HG03575 (cell line): ENCODE data around the gene SUGCT.

Source experiments
- ATAC-seq: cut with Tn5 transposase; IDR thresholded peaks from one replicate; pipeline ENCODE4 v1.9.1; 2021; ENCODE audit not compliant: unreplicated experiment, insufficient number of reproducible peaks, low FRiP score; ENCODE audit errors: extremely low read depth

The SUGCT gene

DNA sequence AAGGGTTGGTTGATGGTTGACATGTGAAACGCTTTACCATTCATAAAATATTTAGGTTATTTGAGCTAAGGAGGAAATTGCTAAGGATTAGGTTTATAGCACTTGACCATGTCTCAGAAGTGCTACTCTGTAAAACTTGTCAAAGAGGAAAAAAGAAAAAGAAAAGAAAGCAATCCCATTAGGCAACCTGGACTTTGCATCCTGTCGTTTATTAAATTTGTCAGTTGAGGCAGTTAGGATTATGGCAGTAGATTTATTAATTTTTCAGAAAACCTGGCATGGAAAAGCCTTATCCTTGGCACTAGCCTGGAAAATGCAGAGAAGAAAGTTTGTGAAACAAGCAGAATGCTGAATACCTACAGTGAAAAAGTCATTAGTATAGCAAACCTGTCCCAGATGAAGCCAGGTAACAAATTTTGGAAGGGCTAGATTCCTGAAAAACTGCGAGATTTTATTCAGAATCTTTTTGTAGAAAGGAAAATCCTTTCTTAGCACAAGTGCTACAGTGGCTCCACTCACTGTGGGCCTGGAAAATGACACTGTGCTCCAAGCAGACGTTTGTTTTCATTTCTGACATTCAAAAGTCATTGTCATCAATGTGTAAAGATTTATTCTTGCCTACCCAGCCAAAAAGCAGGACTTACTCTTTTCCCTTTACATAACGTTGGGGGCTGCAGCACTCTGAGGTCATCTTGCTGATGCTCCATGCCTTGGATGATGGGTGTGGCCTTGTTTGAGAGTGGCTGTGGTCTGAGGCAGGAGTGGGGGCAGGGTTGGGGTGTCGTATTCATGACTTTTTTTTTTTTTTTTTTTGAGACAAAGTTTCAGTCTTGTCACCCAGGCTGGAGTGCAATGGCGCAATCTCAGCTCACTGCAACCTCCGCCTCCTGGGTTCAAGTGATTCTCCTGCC is 664.9 kb downstream of the SUGCT start:
- ATAC-seq, result no peak

DNA sequence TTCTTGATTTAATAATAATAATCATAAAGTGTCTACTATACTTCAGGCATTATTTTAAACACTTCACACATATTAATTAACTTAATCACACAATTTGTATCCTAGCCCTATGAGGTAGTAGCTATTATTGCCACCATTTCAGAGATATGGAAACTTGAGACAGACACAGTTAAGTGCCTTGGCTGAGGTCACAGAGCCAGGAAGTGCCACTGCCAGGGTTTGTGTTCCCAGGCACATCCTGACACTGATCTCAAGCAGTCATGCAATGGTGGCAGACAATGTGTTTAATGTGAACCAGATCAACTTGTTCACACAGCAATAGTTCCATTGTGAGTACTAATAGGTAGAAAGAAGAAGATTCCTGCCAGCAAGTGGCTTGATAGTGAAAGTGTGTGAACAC is 666.0 kb downstream of the SUGCT start:
- no peak for ATAC-seq

DNA sequence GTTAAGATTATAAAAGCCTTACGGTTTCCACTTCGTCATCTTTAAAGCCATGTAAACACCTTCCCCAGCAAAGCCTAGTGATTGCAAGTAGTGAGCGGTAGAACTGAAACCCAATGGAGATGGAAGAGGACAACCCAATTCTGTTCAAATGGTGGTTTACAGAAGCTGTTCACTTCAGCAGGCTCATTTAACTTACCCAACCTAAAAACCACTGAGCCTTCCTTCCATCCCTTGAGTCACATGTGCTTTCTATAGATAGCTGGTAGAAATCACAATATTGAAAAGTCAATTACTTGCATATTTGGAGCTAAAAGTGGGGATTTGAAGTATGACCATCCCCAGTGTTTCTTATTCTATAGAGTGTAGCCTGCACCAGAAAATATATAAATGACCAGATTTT is 667.7 kb downstream of the SUGCT start:
- no peak for ATAC-seq

DNA sequence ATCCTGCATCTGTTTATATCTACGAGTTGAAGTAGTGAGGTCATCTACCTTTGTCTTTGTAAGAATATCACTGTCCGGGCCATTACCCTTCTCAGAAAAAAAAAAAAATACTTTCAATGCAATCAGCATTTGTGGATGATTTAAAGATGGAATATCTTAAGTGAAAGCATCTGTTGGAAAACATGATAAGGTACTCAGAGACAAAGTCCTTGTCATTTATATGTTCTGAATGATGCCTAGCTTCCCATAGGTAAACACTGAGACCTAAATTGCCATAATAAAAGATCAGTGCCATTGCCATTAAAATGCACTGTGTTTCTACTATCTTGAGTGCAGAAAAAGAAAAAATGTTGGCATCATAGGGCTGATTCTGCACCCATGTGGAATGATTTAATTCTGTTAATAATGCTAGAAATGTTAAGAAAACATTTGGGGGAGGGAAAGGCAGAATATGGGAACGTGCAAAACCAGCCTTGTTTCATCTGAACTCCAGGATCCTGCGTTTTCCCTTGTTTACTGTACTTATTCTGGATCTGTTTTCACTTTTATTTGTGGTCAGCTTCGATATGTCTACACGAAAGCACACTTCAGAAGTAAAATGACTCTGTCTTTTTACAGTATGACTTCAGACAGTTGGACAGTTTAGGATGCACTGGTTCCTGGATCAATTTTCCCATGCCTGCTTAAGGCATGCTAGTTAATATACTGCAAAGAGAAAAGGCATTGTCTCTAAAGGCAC is 669.8 kb downstream of the SUGCT start:
- ATAC-seq, result no peak

DNA sequence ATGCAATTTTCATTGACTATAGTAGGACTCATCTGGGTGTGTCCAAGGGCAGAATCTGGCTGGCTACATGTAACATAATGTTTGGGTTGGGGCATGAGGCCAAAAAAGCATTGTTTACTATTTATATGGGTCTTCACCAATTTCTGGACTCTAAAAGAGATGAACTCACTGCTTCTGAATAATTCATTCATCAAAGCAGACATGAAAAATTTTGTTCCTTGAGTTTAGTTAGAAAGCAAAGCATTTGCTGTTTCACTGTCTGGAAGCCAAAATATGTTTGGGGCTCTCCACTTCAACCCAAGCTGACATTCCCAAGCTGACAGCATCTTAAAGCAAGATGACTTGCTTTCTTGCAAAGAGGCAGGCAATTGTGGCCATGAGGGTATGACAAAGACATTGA is 670.6 kb downstream of the SUGCT start:
- no peak for ATAC-seq

DNA sequence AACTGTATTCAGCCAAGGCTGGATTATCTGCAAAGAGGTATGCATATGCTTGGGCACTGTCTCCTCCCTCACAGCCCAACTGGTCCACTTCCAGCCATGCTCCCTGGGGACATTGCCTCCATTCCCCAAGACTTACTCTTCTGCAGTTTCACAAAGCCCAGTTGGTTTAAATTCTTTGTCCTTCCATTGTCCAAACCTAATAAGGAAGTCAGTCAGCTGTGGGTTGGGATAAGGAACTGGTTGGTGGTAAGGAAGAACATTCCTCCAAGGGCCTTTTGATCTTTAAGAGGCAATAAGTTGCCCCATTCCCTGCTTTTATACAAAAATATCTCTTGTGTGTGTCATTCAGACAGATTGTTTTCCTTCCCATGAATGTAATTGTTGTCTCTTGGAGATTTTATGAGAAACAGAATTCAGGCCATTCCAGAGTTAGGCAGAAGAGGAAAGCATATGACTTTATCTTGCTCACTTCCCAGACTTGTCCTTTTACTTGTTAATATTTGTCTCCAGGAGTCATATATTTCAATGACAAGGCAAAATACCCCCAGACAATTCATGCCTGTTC is 673.7 kb downstream of the SUGCT start:
- no peak for ATAC-seq

DNA sequence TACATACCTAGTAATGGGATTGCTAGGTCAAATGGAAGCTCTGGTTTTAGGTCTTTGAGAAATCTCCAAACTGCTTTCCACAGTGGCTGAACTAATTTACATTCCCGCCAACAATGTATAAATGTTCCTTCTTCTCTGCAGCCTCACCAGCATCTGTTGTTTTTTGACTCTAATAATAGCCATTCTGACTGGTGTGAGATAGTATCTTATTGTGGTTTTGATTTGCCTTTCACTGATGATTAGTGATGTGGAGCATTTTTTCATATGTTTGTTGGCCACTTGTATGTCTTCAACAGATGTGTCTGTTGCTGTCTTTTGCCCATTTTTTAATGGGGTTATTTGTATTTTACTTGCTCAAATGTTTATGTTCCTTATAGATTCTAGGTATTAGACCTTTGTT is 675.5 kb downstream of the SUGCT start:
- no peak for ATAC-seq

DNA sequence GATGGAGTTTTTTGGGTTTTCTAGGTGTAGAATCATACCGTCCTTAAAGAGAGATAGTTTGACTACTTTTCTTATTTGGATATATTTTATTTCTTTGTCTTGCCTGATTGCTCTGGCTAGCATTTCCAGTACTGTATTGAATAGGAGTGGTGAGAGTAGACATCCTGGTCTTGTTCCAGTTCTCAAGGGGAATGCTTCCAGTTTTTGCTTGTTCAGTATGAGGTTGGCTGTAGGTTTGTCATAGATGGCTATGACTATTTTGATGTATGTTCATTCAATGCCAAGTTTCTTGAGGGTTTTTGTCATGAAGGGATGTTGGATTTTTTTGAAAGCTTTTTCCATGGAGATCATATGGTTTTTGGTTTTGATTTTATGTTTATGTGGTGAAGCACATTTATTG is 676.9 kb downstream of the SUGCT start:
- no peak for ATAC-seq

DNA sequence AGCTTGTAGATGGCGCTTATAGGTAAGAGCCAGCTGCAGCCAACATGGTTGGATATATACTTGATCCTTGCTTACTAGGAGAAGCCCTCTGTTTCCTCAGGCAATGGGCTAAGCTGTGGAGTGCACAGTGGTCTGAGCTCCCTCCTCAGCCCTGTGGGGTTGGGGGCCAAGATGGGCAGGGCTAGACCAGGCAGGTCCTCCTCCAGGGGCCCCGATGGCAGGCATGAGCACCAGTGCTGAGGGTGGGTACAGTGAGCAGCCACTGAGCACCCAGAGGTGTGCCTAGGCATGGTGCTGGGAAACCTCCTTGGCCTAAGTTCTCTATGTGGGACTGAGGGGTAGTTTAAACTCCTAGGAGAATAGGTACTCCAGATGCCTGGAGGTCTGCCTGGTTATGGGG is 680.2 kb downstream of the SUGCT start:
- ATAC-seq, result no peak

DNA sequence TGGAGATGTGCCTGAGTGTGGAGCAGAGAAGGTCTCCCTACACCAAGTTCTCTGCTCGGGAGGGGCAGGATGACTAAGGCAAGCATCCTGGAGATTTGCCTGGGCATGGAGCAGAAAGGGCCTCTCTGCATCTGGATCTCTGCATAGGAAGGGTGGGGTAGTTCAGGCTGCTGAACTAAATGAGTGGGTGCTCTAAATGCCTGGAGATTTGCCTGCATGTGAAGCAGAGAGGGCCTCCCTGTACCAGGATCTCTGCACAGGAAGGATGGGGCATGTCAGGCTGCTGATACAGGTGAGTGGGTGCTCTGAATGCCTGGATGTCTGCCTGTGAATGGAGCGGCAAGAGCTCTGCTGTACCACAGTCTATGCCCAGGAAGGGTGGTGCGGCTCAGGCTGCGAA is 680.7 kb downstream of the SUGCT start:
- ATAC-seq, result no peak

DNA sequence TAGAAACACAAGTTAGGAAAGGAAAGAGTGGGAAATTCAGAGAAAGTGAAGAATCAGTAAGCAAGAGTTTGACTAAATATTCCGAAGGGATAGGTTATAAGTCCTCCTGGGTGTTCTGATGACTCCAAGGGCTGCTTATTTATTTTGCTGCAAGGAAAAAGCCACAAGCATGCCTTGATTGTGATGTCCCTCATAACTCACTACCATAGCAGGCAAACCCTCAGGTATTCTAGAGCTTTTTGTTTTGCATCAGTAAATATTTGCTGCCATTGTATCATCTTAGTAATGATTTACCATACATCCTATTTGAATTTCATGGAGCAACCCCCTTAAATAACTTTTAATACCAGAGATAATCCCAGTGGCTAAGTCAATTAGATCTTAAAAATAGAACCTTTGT is 688.1 kb downstream of the SUGCT start:
- no peak for ATAC-seq

DNA sequence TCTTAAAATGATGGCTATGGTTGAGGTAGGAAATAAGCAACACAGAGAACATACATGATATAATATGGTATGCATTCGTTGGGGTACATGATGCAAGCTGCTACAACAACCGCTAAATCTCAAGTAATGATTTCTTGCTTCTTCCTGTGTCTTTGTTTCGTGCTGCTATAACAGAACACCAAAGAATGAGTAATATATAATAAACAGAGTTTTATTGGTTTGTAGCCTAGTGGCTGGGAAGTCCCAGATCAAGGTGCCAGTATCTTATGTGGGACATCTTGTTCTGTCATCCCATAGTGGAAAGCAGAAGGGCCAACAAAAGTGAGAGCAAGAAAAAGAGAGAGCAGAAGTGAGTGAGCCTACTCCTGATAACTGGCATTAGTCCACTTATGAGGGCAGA is 689.7 kb downstream of the SUGCT start:
- no peak for ATAC-seq

DNA sequence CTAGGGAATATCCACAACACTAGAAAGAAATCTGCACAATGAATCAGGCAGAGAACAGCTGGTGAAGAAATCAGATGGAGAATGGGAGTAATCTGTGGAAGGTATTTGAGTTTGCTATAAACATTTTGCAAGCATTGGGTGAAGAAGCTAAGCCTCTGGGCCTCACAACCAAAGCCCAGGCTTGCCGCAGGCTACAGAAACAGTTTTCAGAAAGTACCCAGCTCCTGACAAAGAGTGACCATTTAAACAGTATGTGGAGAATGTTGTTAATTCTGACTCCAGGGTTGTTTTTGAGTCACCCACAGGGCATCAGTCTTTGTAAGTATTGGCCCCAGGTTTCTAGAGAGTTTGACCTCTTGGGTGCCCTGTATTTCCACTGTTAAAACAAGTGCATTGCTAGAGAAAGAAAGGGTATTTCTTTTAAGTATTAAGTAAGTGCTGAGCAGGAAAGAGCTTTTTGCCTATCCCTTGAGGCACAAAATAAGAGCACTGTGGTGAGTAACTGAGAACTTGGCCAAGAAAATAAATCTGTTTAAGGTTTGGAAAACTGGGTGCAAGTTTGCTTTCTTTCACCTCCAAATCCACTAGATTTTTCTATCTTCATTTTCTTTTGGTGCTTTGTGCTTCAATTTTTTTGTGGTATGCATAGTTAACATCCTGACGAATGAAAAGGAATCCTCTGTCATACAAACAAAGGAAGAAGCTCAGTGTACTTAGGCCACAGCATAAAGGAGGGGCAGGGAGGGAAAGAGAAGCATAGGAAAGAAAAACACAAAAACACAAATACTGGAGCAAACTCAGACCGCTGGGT is 691.8 kb downstream of the SUGCT start:
- ATAC-seq, result no peak

DNA sequence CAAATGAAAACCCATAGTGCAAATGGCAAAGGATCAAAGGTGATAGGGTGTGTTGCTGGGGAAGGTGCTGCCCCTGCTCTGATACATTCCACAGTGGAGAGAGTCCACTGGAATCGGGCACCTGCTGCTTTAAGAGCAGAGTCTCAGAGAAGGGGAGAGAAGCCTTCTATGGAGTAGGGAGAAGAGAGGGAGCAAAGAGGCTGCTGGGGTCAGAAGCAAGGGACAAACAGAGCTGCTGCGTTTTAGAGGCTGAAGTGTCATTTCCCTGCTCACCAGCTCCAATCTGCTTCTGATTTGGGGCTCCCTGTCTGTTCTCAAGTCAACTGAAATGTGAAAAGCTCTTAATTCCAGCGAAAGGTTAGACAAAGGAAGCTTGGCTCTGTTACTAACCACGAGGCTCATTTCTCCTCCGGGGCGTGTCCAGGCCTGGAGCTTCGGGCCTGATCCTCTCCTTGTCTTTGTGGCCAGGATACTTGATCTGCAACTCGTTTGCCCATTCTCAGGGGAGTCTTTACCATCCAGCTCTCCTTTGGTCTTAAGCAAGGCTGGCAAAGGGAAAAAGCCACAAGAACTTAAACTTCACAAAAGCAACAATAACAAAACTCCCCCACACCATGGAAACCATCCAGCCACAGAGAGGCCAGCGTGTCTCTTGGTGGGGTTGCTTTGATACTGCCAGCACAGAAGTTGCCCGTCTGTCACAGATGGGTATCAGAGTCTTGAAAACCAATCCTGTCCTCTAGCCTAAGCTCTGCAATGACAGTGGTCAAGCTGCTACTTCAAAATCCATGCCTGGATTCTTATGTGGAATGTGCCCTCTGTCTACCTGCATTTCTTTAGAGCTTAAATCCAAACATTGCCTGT is 692.6 kb downstream of the SUGCT start:
- ATAC-seq, result no peak

DNA sequence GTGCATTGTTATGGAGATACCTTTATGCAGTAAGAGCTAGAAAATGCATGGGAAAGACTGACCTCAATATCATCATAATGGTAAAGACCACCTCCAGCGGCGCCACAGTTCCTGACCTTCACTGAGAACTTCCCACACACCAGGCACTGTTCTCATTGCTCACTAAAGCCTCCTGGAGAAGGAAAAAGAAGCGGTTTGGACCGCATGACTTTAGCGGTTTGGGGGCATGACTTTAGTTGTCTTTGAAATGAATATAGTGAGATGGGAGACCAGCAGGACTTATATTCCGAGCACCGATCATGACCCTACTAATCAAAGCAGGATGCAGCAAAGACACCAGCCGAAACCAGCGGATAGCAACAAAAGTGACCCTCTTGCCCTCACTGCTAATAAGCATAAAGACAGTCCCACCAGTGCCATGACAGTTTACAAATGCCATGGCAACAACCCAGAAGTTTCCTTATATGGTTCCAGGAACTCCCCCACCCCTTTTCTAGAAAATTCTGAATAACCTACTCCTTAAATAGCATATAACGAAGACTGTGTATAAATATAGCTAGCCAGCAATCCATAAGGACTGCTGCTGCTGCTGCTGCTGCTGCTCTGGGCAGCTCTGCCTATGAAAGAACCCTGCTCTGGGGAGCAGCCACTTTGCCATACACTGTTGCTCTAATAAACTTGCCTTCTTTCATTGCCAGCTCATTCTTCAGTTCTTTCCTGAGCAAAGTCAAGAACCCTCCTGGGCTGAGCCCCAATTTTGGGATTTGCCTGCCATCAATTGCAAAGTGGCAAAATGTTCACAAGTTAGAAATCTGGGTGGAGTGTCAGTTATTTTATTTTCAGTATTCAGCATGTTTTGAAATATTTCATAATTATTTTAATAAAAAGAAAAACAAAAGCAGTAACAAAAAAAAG is 694.1 kb downstream of the SUGCT start:
- ATAC-seq, result no peak

DNA sequence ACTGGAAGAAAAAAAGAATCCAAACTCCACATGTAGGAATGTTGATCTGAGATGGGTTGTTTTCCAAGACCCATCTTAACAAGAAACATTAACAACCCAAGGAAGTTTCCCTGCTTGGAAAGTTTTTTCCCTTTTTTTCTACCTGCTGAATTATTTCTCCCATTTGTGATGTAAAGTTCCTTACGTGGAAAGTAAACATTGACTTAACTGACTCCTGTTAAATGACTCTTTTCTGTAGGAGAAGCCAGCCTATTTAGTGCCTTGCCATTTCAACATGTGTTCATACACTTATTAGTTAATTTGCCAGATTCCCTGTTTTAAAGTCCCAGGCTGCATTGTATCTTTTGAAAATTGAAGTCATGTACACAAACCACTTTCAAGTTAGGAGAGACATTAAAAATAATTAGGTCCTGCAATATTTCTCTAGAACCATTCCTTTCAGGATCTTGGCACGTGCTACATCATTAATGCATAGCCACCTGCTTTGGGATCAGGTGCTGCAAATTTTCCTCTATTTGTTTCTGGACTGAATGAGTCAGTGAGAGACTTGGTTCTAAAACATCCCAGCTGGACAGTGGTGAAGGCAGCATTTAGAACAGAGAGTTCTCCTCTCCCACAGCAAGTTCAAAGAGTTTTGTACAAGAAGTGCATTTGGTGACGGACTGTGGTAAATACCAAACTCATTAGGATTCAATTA is 698.5 kb downstream of the SUGCT start:
- ATAC-seq, result no peak

DNA sequence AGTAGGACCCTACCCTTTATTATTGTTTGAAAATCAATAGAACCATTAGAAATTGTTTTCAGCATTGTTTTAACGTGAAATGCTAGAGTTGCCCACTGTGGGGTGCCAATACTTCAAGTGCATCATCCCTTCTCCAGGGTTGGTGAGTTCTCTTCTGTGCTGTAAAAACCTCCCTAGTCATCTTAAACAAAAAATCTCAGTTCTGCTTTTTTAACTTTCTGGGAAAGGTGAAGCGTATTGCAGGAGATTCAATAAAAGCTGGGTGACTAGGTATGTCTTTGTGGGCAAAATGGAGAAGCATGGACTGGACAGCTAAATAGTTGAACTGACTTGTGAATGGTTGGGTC is 699.1 kb downstream of the SUGCT start:
- no peak for ATAC-seq
